Upper lobe of left lung (tissue), 6 donors: ENCODE measurements around the gene GARNL3. TPM values are rescaled to one million over a fixed set of nuclear protein-coding genes. Genes with fewer than 3 reads are reported as not detected.

Experiments used
- ATAC-seq, 2 donors: fragments of 200-7000 bp; cut with Tn5 transposase; one replicate each; pipeline ENCODE4 v1.9.1; 2022; ENCODE audit warnings: mild to moderate bottlenecking in 2 of 2, moderate library complexity in 2 of 2; ENCODE audit not compliant: low FRiP score in 2 of 2
- DNase-seq, 2 donors: peaks; one replicate each; pipeline ENCODE4 v3.0.0-alpha.2; 2019 to 2020
- H3K27ac ChIP-seq, 4 donors: fragments of 200-600 bp; sonication (generic); one replicate each; pipeline ENCODE4 v1.5.1; 2016 to 2019
- H3K27me3 ChIP-seq, 4 donors: fragments of 200-600 bp; sonication (generic); one replicate each; pipeline ENCODE4 v1.5.1; 2017 to 2019
- H3K36me3 ChIP-seq, 4 donors: fragments of 200-600 bp; sonication (generic); one replicate each; pipeline ENCODE4 v1.5.1; 2016 to 2019
- H3K4me1 ChIP-seq, 4 donors: fragments of 200-600 bp; sonication (generic); one replicate each; pipeline ENCODE4 v1.5.1; 2018 to 2019
- H3K4me3 ChIP-seq, 4 donors: fragments of 200-600 bp; sonication (generic); one replicate each; pipeline ENCODE4 v1.5.1; 2017 to 2019; ENCODE audit warnings: mild to moderate bottlenecking in 2 of 4, moderate library complexity in 1 of 4
- H3K9me3 ChIP-seq, 4 donors: fragments of 200-600 bp; sonication (generic); one replicate each; pipeline ENCODE4 v1.5.1; 2018 to 2019
- EP300 ChIP-seq, 4 donors: sonication (generic); formaldehyde crosslinking; IDR thresholded peaks; one replicate each; pipeline ENCODE4 v1.5.1; 2017; ENCODE audit warnings: antibody characterized with exemption in 4 of 4, control low read depth in 2 of 4
- POLR2A ChIP-seq, 4 donors: fragments of 450-650 bp; IDR thresholded peaks; one replicate each; pipeline ENCODE4 v1.5.1; 2016 to 2017; ENCODE audit warnings: antibody characterized with exemption in 4 of 4, mild to moderate bottlenecking in 2 of 4
- POLR2AphosphoS5 ChIP-seq, 2 donors: sonication (generic); formaldehyde crosslinking; IDR thresholded peaks; one replicate each; pipeline ENCODE4 v1.5.1; 2017; ENCODE audit warnings: antibody characterized with exemption in 2 of 2
- WGBS, 2 donors: methylation state at CpG; one replicate each; pipeline ENCODE4 v1.1.5; 2017 to 2018; 5-methylcytosine and 5-hydroxymethylcytosine counted together
- total RNA-seq, 6 donors: library from RNA; depleted of rRNA in 4 of 6; stranded (reverse); fragments of >200 nt in 4 of 6; gene quantifications; one replicate each; pipeline versions ENCODE4 v1.1.0 to v1.2.1, GENCODE V29; 2016 to 2021
- TF ChIP-seq, protein P1 (sequence below), 6 experiments: fragments of 450-650 bp in 4 of 6; fragments of 200-600 bp in 2 of 6; sonication (generic) in 2 of 6; IDR thresholded peaks; one replicate each; pipeline ENCODE4 v1.5.1; 2016 to 2019; ENCODE audit warnings: antibody characterized with exemption in 6 of 6
- donor health status: DM: no; HTN: no; CAD: no; lungs with moderate emphysema.
- donor health status: DM: no; HTN: yes; CAD: no; lungs with severe emphysema.

Gene GARNL3
- total RNA-seq, 6 donors from 2014 or later: 3.1 to 37.7 (median 7.0) TPM

DNA sequence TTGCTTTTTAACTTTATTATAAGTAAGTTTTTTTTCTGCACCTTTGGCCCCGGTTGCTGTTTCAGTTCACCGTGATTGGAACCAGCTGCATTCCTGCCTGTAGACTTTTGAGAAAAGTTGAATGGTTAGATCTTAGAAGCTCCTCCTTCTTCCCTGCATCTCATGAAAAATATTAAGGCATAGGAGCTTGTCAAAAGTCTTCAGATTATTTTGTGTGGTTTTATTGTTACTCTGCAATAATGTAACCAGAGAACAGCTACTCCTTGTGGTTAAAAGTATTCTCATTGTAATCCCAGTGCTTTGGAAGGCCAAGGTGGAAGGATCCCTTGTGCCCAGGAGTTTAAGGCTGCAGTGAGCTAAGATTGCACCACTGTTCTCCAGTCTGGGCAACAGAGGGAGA, 129.1 kb downstream of the GARNL3 start:
- H3K27me3 ChIP-seq: no peaks in the 10 kb centered on the region
- DNase-seq (no peak), ATAC-seq (no peak)
- H3K9me3 ChIP-seq: no peaks in the 10 kb centered on the region
- peaks cover 12 to 26% (median 17%) of the 10 kb centered on the region in 4 donors for H3K4me1 ChIP-seq
- H3K4me3 ChIP-seq: no peak overlapping the region
- no peaks in the 10 kb centered on the region for H3K36me3 ChIP-seq
- TF ChIP-seq EP300 (IDR thresholded peaks at IDR 0.05): no peak
- TF ChIP-seq POLR2A (IDR thresholded peaks at IDR 0.05): no peak
- TF ChIP-seq, protein P1, sequence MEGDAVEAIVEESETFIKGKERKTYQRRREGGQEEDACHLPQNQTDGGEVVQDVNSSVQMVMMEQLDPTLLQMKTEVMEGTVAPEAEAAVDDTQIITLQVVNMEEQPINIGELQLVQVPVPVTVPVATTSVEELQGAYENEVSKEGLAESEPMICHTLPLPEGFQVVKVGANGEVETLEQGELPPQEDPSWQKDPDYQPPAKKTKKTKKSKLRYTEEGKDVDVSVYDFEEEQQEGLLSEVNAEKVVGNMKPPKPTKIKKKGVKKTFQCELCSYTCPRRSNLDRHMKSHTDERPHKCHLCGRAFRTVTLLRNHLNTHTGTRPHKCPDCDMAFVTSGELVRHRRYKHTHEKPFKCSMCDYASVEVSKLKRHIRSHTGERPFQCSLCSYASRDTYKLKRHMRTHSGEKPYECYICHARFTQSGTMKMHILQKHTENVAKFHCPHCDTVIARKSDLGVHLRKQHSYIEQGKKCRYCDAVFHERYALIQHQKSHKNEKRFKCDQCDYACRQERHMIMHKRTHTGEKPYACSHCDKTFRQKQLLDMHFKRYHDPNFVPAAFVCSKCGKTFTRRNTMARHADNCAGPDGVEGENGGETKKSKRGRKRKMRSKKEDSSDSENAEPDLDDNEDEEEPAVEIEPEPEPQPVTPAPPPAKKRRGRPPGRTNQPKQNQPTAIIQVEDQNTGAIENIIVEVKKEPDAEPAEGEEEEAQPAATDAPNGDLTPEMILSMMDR (IDR thresholded peaks at IDR 0.05): no peak
- TF ChIP-seq POLR2AphosphoS5 (IDR thresholded peaks at IDR 0.05): no peak
- 72 to 84% methylated on average over 2 of the region's 2 CpGs for WGBS, 2 donors
- no peak overlapping the region for H3K27ac ChIP-seq

- Histone ChIP-seq H3K27ac (no peak overlapping the region), H3K36me3 (peaks cover 0 to 7% (median 2%) of the 10 kb centered on the region in 4 donors), H3K4me3 (peak overlapping the region in 3 of 4 donors; percentile 93 to 96 (median 95)), H3K4me1 (peaks cover 13 to 29% (median 19%) of the 10 kb centered on the region in 4 donors), H3K9me3 (no peaks in the 10 kb centered on the region), H3K27me3 (no peaks in the 10 kb centered on the region)
- TF ChIP-seq POLR2A (IDR thresholded peaks at IDR 0.05) (no peak), EP300 (IDR thresholded peaks at IDR 0.05) (no peak), POLR2AphosphoS5 (IDR thresholded peaks at IDR 0.05) (no peak)
- TF ChIP-seq, protein P1 (IDR thresholded peaks at IDR 0.05): no peak
- WGBS, 2 donors: 76% methylated on average over 7 of the region's 7 CpGs
- no peak for ATAC-seq
- no peak for DNase-seq
These were observed 131.1 kb downstream of the GARNL3 start for GRCh38 chr9:127395497-127396252.

- Histone ChIP-seq H3K27me3 (no peaks in the 10 kb centered on the region), H3K4me3 (peak overlapping the region; percentile 33 to 96 (median 94)), H3K36me3 (peaks cover 0 to 7% (median 7%) of the 10 kb centered on the region in 4 donors), H3K4me1 (peaks cover 13 to 29% (median 19%) of the 10 kb centered on the region in 4 donors), H3K9me3 (no peaks in the 10 kb centered on the region), H3K27ac (peak overlapping the region in 1 of 4 donors; percentile 28)
- DNase-seq (no peak), ATAC-seq (peak in 1 of 2 donors; percentile 26)
- TF ChIP-seq, protein P1 (IDR thresholded peaks at IDR 0.05): no peak
- TF ChIP-seq EP300 (IDR thresholded peaks at IDR 0.05) (no peak), POLR2A (IDR thresholded peaks at IDR 0.05) (no peak), POLR2AphosphoS5 (IDR thresholded peaks at IDR 0.05) (no peak)
- WGBS, 2 donors: 8 to 13% methylated on average over 21 to 24 of the region's 27 CpGs
These were observed 131.8 kb downstream of the GARNL3 start for GRCh38 chr9:127396253-127396807.

- Histone ChIP-seq H3K9me3 (no peaks in the 10 kb centered on the region), H3K27ac (peak within 1 kb of the TSS; percentile 83 to 88 (median 86)), H3K4me3 (peak within 1 kb of the TSS; percentile 79 to 96 (median 94)), H3K36me3 (peaks cover 0 to 13% (median 9%) of the 10 kb centered on the region in 4 donors), H3K27me3 (no peaks in the 10 kb centered on the region), H3K4me1 (peaks cover 13 to 29% (median 19%) of the 10 kb centered on the region in 4 donors)
- TF ChIP-seq EP300 (IDR thresholded peaks at IDR 0.05): no peak
- TF ChIP-seq POLR2AphosphoS5 (IDR thresholded peaks at IDR 0.05): peak; percentile 51 to 78
- TF ChIP-seq POLR2A (IDR thresholded peaks at IDR 0.05): peak in 3 of 4 donors; percentile 31 to 83 (median 78)
- TF ChIP-seq, protein P1 (IDR thresholded peaks at IDR 0.05): peak in 5 of 6 experiments; percentile 25 to 71 (median 40)
- DNase-seq (peak; percentile 96 to 99), ATAC-seq (peak; percentile 97 to 99)
- WGBS, 2 donors: 1 to 2% methylated on average over 9 to 48 of the region's 87 CpGs
These were observed 132.5 kb downstream of the GARNL3 start, which contains the start of gene SLC2A8 for GRCh38 chr9:127396808-127397645. TSS of gene SLC2A8 (plus strand) at chr9:127397169. CDS start at chr9:127397231, 62 bp downstream.
